Measurements from ENCODE around the gene CD163L1.
"Not testable (repeated sequence)": the region's sequence is repeated elsewhere in the genome, so short reads cannot be mapped to it uniquely, and the experiment has no call there.

Gene CD163L1

DNA sequence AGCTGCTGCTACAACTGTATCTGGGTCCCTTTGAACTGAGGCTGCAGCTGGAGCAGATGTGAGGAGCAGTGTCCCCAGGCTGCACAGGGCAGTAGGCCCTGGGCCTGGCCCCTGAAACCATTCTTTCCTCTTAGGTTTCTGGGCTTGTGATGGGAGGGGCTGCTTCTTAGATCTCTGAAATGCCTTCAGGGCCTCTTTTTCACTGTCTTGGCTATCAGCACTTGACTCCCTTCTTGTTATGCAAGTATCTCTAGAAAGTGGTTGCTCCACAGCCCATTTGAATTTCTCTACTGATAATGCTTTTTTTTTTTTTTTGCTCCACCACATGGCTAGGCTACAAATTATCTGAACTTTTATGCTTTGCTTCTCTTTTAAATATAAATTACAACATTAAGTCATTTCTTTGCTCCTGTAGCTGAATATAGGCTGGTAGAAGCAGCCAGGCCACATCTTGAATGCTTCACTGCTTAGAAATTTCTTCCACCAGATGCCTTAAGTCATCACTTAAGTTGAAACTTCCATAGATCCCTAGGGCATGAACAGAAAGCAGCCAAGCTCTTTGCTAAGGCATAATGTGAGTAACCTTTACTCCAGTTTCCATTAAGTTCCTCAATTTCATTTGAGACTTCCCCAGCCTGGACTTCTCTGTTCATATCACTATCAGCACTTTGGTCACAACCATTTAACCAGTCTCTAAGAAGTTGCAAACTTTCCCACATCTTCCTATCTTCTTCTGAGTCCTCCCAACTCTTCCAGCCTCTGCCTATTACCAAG lies 98.9 kb downstream of the CD163L1 start:
- no peak for DNase-seq (ENCODE audit: low read depth, low spot score)
- no peak overlapping the region for H3K27ac ChIP-seq

DNA sequence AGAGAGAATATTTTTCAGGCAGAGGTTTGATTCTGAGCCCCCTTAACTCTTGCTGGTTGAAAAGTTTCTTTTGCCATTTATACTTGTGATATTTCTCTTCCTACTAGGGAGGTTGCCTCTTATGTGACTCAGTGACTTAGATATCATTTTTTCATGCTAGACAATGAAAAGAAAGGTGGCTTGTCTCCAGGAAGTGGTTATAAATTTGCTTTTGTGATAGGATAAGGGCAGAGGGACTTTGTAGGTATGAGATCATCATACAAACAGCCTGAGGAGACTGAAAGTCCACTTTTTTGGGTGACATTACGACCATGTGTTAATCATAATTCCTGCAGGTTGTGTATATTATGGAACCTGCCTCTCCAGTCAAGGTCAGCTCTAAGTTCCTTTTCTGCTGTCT lies 104.3 kb downstream of the CD163L1 start:
- no peak for DNase-seq (ENCODE audit: low read depth, low spot score)

DNA sequence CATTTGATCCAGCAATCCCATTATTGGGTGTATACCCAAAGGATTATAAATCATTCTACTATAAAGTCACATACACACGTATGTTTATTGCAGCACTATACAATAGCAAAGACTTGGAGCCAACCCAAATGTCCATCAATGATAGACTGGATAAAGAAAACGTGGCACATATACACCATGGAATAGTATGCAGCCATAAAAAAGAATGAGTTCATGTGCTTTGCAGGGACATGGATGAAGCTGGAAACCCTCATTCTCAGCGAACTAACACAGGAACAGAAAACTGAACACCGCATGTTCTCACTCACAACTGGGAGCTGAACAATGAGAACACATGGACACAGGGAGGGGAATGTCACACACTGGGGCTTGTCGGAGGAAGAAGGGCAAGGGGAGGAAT lies 106.2 kb downstream of the CD163L1 start:
- DNase-seq (ENCODE audit: low read depth, low spot score); H3K27ac ChIP-seq: not testable (repeated sequence)

More for the DNA sequence above, 104.3 kb downstream of the CD163L1 start:
- H3K27ac ChIP-seq: no peak overlapping the region

DNA sequence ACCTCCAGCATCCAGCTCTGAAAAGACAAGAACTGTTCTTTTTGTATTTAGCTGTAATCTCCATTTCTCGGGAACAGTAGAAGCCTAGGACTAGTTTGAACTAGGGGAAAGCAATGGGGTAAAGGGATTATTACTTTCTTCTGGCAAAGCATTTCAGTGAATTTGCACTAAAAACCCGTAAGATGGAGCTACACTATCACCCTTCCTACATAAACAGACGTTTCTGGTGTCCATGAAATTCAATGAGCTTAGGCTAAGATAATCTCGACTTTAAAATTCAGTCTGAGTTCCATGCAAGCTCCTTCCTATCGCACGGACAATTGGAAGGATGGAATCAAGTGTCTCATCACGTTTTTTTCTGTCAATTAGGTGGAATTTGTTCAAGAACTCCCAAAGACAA lies 116.0 kb downstream of the CD163L1 start:
- DNase-seq (ENCODE audit: low read depth, low spot score): no peak
- H3K27ac ChIP-seq: no peak overlapping the region

DNA sequence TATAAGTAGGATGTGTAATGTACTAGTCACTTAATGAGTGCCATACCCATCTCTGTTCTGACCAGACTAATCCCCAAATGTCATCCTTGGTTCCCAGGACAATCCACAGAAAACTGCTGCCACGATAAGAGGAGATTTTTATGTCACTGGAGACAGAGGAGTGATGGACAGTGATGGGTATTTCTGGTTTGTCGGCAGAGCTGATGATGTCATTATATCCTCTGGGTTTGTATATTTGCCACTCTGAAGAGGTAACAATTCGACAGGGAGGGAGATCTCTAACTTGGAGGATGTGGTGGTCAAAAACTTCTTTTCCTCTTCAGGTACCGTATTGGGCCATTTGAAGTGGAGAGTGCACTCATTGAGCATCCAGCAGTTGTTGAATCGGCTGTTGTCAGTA lies 119.8 kb downstream of the CD163L1 start:
- no peak overlapping the region for H3K27ac ChIP-seq
- DNase-seq (ENCODE audit: low read depth, low spot score): no peak

DNA sequence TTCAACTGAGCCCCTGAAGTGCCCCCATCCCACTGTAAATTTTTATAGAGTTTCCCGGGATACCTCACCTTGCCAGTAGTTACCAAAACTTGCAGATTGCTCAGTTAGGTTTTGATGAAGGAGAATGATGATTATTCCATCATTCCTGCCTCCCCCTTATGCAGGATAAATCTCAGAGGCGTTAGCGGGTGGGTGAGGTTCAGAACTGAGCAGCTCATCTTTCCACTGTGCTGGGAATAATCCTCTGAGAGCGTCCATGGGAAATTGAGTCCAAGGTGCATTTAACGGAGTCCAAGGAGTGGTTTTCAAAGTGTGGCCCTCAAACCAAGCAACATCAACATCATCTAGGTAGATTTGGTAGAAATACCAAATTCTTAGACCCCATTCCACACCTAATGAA lies 121.4 kb downstream of the CD163L1 start:
- no peak for DNase-seq (ENCODE audit: low read depth, low spot score)
- H3K27ac ChIP-seq: no peak overlapping the region

DNA sequence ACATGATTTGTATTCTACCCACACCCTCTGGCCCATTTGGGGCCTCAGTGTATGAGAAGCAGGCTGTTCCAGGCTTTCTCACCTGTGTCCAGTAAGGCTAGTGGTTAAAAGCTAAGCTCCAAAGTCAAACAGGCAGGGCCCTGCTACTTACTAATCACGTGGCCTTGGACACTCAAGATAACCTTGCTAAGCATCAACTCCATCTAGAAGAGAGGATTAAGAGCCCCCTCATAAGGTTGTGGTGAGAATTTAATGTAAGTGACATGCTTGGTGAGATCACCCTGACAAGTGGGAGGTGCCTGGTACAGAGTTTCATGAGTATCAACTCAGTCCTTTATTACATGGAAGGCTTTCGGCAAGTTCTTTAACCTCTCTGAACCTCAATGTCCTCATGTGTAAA lies 122.3 kb downstream of the CD163L1 start:
- no peak overlapping the region for H3K27ac ChIP-seq
- no peak for DNase-seq (ENCODE audit: low read depth, low spot score)

DNA sequence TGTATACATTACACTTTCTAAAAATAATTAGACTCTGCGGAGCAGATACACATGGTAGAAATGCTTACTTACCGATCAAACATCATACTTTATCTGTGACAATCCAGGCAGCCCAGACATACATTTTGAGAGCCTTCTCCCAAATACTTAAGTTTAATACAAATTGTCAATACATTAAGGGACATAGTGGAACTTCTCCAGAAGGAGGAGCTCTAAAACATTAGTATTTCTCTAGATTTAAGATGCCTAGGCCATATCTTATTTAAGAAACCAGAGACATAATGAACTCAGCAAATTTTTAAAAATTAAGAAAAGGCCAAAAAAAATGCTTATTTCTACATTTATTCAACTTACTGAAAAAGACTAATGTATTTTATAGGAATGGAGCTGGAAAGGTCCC lies 124.0 kb downstream of the CD163L1 start:
- DNase-seq (ENCODE audit: low read depth, low spot score): no peak
- no peak overlapping the region for H3K27ac ChIP-seq

DNA sequence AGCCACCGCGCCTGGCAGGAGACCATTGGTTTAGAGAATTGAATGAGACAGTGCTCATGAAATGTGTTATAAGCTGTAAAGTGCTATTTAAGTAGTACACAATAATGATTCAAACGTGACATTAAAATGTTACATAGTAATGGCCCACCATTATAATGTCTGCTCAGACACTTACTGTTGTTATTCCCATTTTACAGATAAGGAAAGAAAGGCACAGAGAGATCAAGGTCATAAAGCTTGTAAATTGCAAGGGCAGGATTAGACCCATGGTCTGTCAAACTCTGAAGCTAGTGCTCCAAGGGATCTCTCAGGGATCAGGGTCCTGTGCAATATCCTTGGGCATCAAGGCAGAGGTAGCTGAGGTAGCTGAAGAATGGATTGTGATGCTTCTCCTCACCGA lies 133.9 kb downstream of the CD163L1 start:
- no peak overlapping the region for H3K27ac ChIP-seq
- no peak for DNase-seq (ENCODE audit: low read depth, low spot score)
